Fibroblast of skin of left quadriceps (primary cell): ENCODE data around the gene INTS6.

Experiments
- DNase-seq, 2 experiments: peaks; one replicate each; pipeline ENCODE4 v3.0.0-alpha.2; 2013; ENCODE audit warnings: low read depth in 2 of 2

Gene INTS6

GRCh38 chr13:51318015-51318414 is 134.8 kb downstream of the INTS6 start:
- DNase-seq = no peak

GRCh38 chr13:51317262-51317661 is 135.6 kb downstream of the INTS6 start:
- no peak for DNase-seq

- DNase-seq = no peak
These were observed 139.2 kb downstream of the INTS6 start for GRCh38 chr13:51313619-51314018.

- no peak for DNase-seq
These were observed 140.8 kb downstream of the INTS6 start for GRCh38 chr13:51311957-51312520.
